A549 (cell line): ENCODE results near the gene MEOX1. TPM values are rescaled to one million over a fixed set of nuclear protein-coding genes. Genes with fewer than 3 reads are reported as not detected.

Experiments
- ATAC-seq, 2 experiments: fragments of 200-7000 bp in 1 of 2; fragments of >200 bp in 1 of 2; cut with Nextera tagmentation in 1 of 2; cut with Tn5 transposase in 1 of 2; 3 replicates each; pipeline versions ENCODE4 v1.8.0 to v1.9.1; 2018 to 2020; ENCODE audit warnings: mild to moderate bottlenecking in 1 of 2, moderate library complexity in 1 of 2
- CTCF ChIA-PET: fragments of 300-600 bp; sonication (Branson Sonifier 250); formaldehyde crosslinking; extraction: SDS; loops from one replicate; lab custom pipeline; 2021; ENCODE audit warnings: antibody characterized with exemption, inconsistent platforms; lab: Yijun Ruan, JAX
- POLR2A ChIA-PET: fragments of 350-600 bp; formaldehyde crosslinking; extraction: SDS; loops from one replicate; lab custom pipeline; 2021; ENCODE audit warnings: antibody characterized with exemption, inconsistent platforms; lab: Yijun Ruan, JAX
- DNase-seq, 2 experiments: peaks; one replicate each; pipeline versions ENCODE4 v3.0.0 to v3.0.0-alpha.2; 2011 to 2016; ENCODE audit warnings: low read depth in 1 of 2, low spot score in 1 of 2
- FAIRE-seq: peaks from 2 replicates; lab custom pipeline; 2011; peaks lifted over from hg19 to GRCh38; lab: Jason Lieb, UNC
- H3K27ac ChIP-seq, 2 experiments: fragments of >200 bp; sonication (Bioruptor Twin); formaldehyde crosslinking; 3 replicates each; pipeline ENCODE4 v1.5.1; 2016 to 2017
- H3K4me1 ChIP-seq: fragments of >200 bp; sonication (Bioruptor Twin); formaldehyde crosslinking; 3 replicates; pipeline ENCODE4 v1.6.1; 2016
- H3K4me2 ChIP-seq: fragments of >200 bp; sonication (Bioruptor Twin); formaldehyde crosslinking; 3 replicates; pipeline ENCODE4 v1.6.1; 2016
- H3K4me3 ChIP-seq: fragments of >200 bp; sonication (Bioruptor Twin); formaldehyde crosslinking; 3 replicates; pipeline ENCODE4 v1.5.1; 2016
- H3K9me3 ChIP-seq: fragments of >200 bp; sonication (Bioruptor Twin); formaldehyde crosslinking; 3 replicates; pipeline ENCODE4 v1.6.1; 2016
- CTCF ChIP-seq: fragments of >200 bp; sonication (Bioruptor Twin); formaldehyde crosslinking; IDR thresholded peaks from 3 replicates; pipeline ENCODE4 v1.5.1; 2016
- E2F6 ChIP-seq: IDR thresholded peaks from 2 replicates; pipeline ENCODE4 v1.6.1; 2012; ENCODE audit warnings: low read depth, borderline replicate concordance
- EHF ChIP-seq: fragments of 250-450 bp; sonication (Bioruptor Pico); IDR thresholded peaks from 2 replicates; pipeline ENCODE4 v1.5.0; 2020; ENCODE audit warnings: mild to moderate bottlenecking
- ELK1 ChIP-seq: fragments of 150-350 bp; IDR thresholded peaks from 2 replicates; pipeline ENCODE4 v1.6.1; 2014; ENCODE audit warnings: low read depth, mild to moderate bottlenecking, low read length
- FOSL2 ChIP-seq, 2 experiments: fragments of 450-650 bp in 1 of 2; fragments of >200 bp in 1 of 2; sonication (Bioruptor Twin) in 1 of 2; formaldehyde crosslinking; IDR thresholded peaks; 2 replicates each; pipeline versions ENCODE4 v1.5.0 to v1.6.1; 2016 to 2020; ENCODE audit warnings: mild to moderate bottlenecking in 1 of 2, moderate library complexity in 1 of 2
- HEYL ChIP-seq: fragments of 250-450 bp; sonication (Bioruptor Pico); IDR thresholded peaks from 2 replicates; pipeline ENCODE4 v1.8.0; 2021; ENCODE audit warnings: mild to moderate bottlenecking, moderate library complexity
- HMGXB4 ChIP-seq: fragments of 250-450 bp; sonication (Bioruptor Pico); IDR thresholded peaks from 2 replicates; pipeline ENCODE4 v1.5.0; 2021; ENCODE audit warnings: mild to moderate bottlenecking, moderate library complexity, borderline replicate concordance
- HOXA7 ChIP-seq: fragments of 250-450 bp; sonication (Bioruptor Pico); IDR thresholded peaks from 2 replicates; pipeline ENCODE4 v1.5.0; 2020; ENCODE audit warnings: mild to moderate bottlenecking, moderate library complexity
- JUNB ChIP-seq: fragments of >200 bp; sonication (Bioruptor Twin); formaldehyde crosslinking; IDR thresholded peaks from 2 replicates; pipeline ENCODE4 v1.6.1; 2016
- MAFK ChIP-seq: fragments of 450-650 bp; IDR thresholded peaks from 2 replicates; pipeline ENCODE4 v1.6.1; 2014; ENCODE audit not compliant: partially characterized antibody
- MAX ChIP-seq: IDR thresholded peaks from 2 replicates; pipeline ENCODE4 v1.6.1; 2012
- MAZ ChIP-seq: fragments of 150-350 bp; IDR thresholded peaks from 2 replicates; pipeline ENCODE4 v1.6.1; 2014; ENCODE audit warnings: antibody characterized with exemption, low read depth, low read length, borderline replicate concordance
- NFE2L2 ChIP-seq: fragments of 150-350 bp; conservative IDR thresholded peaks from 2 replicates; pipeline ENCODE4 v1.6.1; 2014; ENCODE audit warnings: low read length
- NPAS2 ChIP-seq: fragments of 250-450 bp; sonication (Bioruptor Pico); IDR thresholded peaks from 2 replicates; pipeline ENCODE4 v1.8.0; 2022; ENCODE audit warnings: mild to moderate bottlenecking, moderate library complexity, borderline replicate concordance
- PBX3 ChIP-seq: IDR thresholded peaks from 2 replicates; pipeline ENCODE4 v1.6.1; 2012
- PHF8 ChIP-seq: fragments of 200-600 bp; sonication (generic); IDR thresholded peaks from 2 replicates; pipeline ENCODE4 v1.6.1; 2016; ENCODE audit warnings: low read depth, mild to moderate bottlenecking, antibody characterized with exemption, moderate library complexity, borderline replicate concordance
- RAD21 ChIP-seq, 2 experiments: fragments of >200 bp in 1 of 2; sonication (Bioruptor Twin) in 1 of 2; formaldehyde crosslinking in 1 of 2; IDR thresholded peaks in 1 of 2; conservative IDR thresholded peaks in 1 of 2; 2 replicates in 1 of 2; 3 replicates in 1 of 2; pipeline ENCODE4 v1.6.1; 2012 to 2018; ENCODE audit warnings: inconsistent platforms in 1 of 2
- RFX5 ChIP-seq: fragments of 450-650 bp; IDR thresholded peaks from 2 replicates; pipeline ENCODE4 v1.7.1; 2014; ENCODE audit warnings: antibody characterized with exemption, mild to moderate bottlenecking, moderate library complexity
- SMC3 ChIP-seq: fragments of >200 bp; sonication (Bioruptor Twin); formaldehyde crosslinking; IDR thresholded peaks from 3 replicates; pipeline ENCODE4 v1.6.1; 2018; ENCODE audit warnings: inconsistent platforms
- USF2 ChIP-seq: fragments of 450-650 bp; IDR thresholded peaks from 2 replicates; pipeline ENCODE4 v1.6.1; 2014; ENCODE audit warnings: antibody characterized with exemption
- ZC3H11A ChIP-seq: fragments of 450-650 bp; IDR thresholded peaks from 2 replicates; pipeline ENCODE4 v1.6.1; 2014; ENCODE audit warnings: antibody characterized with exemption, mild to moderate bottlenecking
- WGBS: methylation state at CpG from one replicate; pipeline ENCODE4 v1.1.6; 2017; ENCODE audit errors: missing lambda C conversion rate; 5-methylcytosine and 5-hydroxymethylcytosine counted together
- polyA plus RNA-seq, 4 experiments: library from polyadenylated mRNA; depleted of rRNA in 3 of 4; stranded (reverse); fragments of >200 nt; fragmentation: RNase III in 1 of 4; extraction: RNeasy Plus Mini Kit Qiagen cat#74134 plus additional on column Dnase treatment in 1 of 4; gene quantifications; 2 replicates in 3 of 4; 3 replicates in 1 of 4; pipeline ENCODE4 v1.2.3, GENCODE V29; 2011 to 2017

The MEOX1 gene
- polyA plus RNA-seq, 2 of the 4 experiments (the other 2 are of a cell fraction), result not detected

GRCh38 chr17:43674394-43674793 lies 12.7 kb upstream of the MEOX1 start:
- CTCF ChIA-PET, result interaction anchor here (0.6 to 5.3 kb wide), 41 partner anchors 8 to 289 kb away, joined by 3 to 36 read pairs (median 7); partner anchors contain the start of gene DHX8
- FAIRE-seq, result no peak
- Histone ChIP-seq H3K9me3 (no peaks in the 10 kb centered on the region), H3K4me2 (no peak overlapping the region), H3K27ac (no peak overlapping the region)
- TF ChIP-seq USF2, result no peak
- TF ChIP-seq HMGXB4 (CRISPR knock-in tag), result no peak
- no peak for TF ChIP-seq RFX5
- no peak for TF ChIP-seq PHF8
- TF ChIP-seq JUNB, result no peak
- no peak for TF ChIP-seq MAFK
- TF ChIP-seq PBX3, result no peak
- no peak for TF ChIP-seq E2F6
- TF ChIP-seq NFE2L2, result no peak
- no peak for TF ChIP-seq EHF (CRISPR knock-in tag)
- TF ChIP-seq ELK1, result no peak
- TF ChIP-seq MAX, result no peak
- no peak for TF ChIP-seq HEYL (CRISPR knock-in tag)
- TF ChIP-seq, all 56 proteins: peak for 0
- WGBS, result 64% methylated on average over 5 of the region's 5 CpGs
- H3K4me1 ChIP-seq, result peaks cover 3% of the 10 kb centered on the region; the same call in 1 of the 3 replicates
- POLR2A ChIA-PET, result interaction anchor here (1.1 to 1.4 kb wide), 2 partner anchors 96 to 98 kb away, joined by 7 to 8 read pairs; no protein-coding TSS in a partner anchor
- ATAC-seq, result no peak; a peak in 1 of 6 replicates
- DNase-seq, result no peak
- no peak overlapping the region for H3K4me3 ChIP-seq

- FAIRE-seq (peak; percentile 65), ATAC-seq (peak; percentile 55 to 81; a peak in 5 of 6 replicates), DNase-seq (peak; percentile 68 to 82)
- Histone ChIP-seq H3K4me3 (no peak overlapping the region), H3K9me3 (no peaks in the 10 kb centered on the region), H3K4me2 (no peak overlapping the region), H3K27ac (no peak overlapping the region), H3K4me1 (peaks cover 3% of the 10 kb centered on the region; the same call in 1 of the 3 replicates)
- TF ChIP-seq HEYL (CRISPR knock-in tag) (no peak), FOSL2 (IDR thresholded peaks at IDR 0.05) (no peak), FOSL2 (CRISPR knock-in tag; IDR thresholded peaks at IDR 0.05) (no peak), ZC3H11A (no peak), MAFK (peak; percentile 16), CTCF (peak; percentile 99), RAD21 (conservative IDR thresholded peaks at IDR 0.05 in 1 of 2, IDR thresholded peaks at IDR 0.05 in 1 of 2) (peak; percentile 95 to 98), NPAS2 (CRISPR knock-in tag) (no peak), SMC3 (peak; percentile 99), MAZ (no peak), PHF8 (no peak), HOXA7 (CRISPR knock-in tag) (no peak)
- CTCF ChIA-PET, result interaction anchor here (0.6 to 5.3 kb wide), 45 partner anchors 8 to 534 kb away, joined by 3 to 36 read pairs (median 6); partner anchors contain the start of gene DHX8
- POLR2A ChIA-PET, result interaction anchor here (1.1 to 1.4 kb wide), 3 partner anchors 95 to 102 kb away, joined by 3 to 8 read pairs (median 7); no protein-coding TSS in a partner anchor
- WGBS, result 41% methylated on average over 14 of the region's 14 CpGs
Measured at GRCh38 chr17:43673516-43674323, 12.0 kb upstream of the MEOX1 start.
